Heart left ventricle (tissue), 16 donors: ENCODE data around the gene HMHB1. TPM values are rescaled to one million over a fixed set of nuclear protein-coding genes. Genes with fewer than 3 reads are reported as not detected.
"Not testable (repeated sequence)": the region's sequence is repeated elsewhere in the genome, so short reads cannot be mapped to it uniquely, and the experiment has no call there.

Experiments used
- ATAC-seq, 4 donors: fragments of 200-7000 bp; cut with Tn5 transposase; one replicate each; pipeline ENCODE4 v1.9.1; 2020 to 2022; ENCODE audit warnings: moderate library complexity in 4 of 4, mild to moderate bottlenecking in 3 of 4, moderate number of reproducible peaks in 1 of 4
- DNase-seq, 5 donors: peaks; one replicate each; pipeline ENCODE4 v3.0.0-alpha.2; 2020
- H3K27ac ChIP-seq, 12 donors: fragments of 200-600 bp; sonication (generic) in 4 of 12; one replicate each; pipeline versions ENCODE4 v1.5.0 to v1.8.0; 2016 to 2022; ENCODE audit warnings: mild to moderate bottlenecking in 2 of 12
- H3K27me3 ChIP-seq, 9 donors: fragments of 200-600 bp; sonication (generic) in 2 of 9; one replicate each; pipeline versions ENCODE4 v1.5.1 to v1.8.0; 2016 to 2022; ENCODE audit warnings: mild to moderate bottlenecking in 3 of 9
- H3K36me3 ChIP-seq, 9 donors: fragments of 200-600 bp; sonication (generic) in 2 of 9; one replicate each; pipeline versions ENCODE4 v1.5.0 to v1.8.0; 2018 to 2022; ENCODE audit warnings: mild to moderate bottlenecking in 2 of 9
- H3K4me1 ChIP-seq, 12 donors: fragments of 200-600 bp; sonication (generic) in 4 of 12; one replicate each; pipeline versions ENCODE4 v1.5.0 to v1.8.0; 2016 to 2022; ENCODE audit warnings: mild to moderate bottlenecking in 3 of 12
- H3K4me3 ChIP-seq, 12 donors: fragments of 200-600 bp; sonication (generic) in 4 of 12; one replicate each; pipeline versions ENCODE4 v1.5.0 to v1.8.0; 2017 to 2022; ENCODE audit warnings: mild to moderate bottlenecking in 9 of 12, moderate library complexity in 4 of 12
- H3K9me3 ChIP-seq, 12 donors: fragments of 200-600 bp; sonication (generic) in 4 of 12; one replicate each; pipeline versions ENCODE4 v1.5.0 to v1.8.0; 2016 to 2022; ENCODE audit warnings: mild to moderate bottlenecking in 1 of 12
- CTCF ChIP-seq, 12 donors: fragments of 200-600 bp; sonication (generic) in 4 of 12; IDR thresholded peaks; one replicate each; pipeline versions ENCODE4 v1.5.0 to v1.8.0; 2018 to 2022; ENCODE audit warnings: antibody characterized with exemption in 12 of 12, mild to moderate bottlenecking in 5 of 12
- POLR2A ChIP-seq, 2 donors: fragments of 450-650 bp; IDR thresholded peaks; one replicate each; pipeline ENCODE4 v1.6.1; 2017; ENCODE audit warnings: antibody characterized with exemption in 2 of 2, mild to moderate bottlenecking in 2 of 2, moderate library complexity in 2 of 2
- WGBS, 4 donors: extraction: QIAGEN DNeasy Blood & Tissue Kit in 2 of 4; methylation state at CpG; one replicate each; pipeline versions ENCODE4 v1.1.5 to v1.1.7; 2013 to 2018; 5-methylcytosine and 5-hydroxymethylcytosine counted together
- intact Hi-C, 10 donors: fragments of 100-400 bp; cut with DNase I; formaldehyde crosslinking; loops; one replicate each; pipeline versions ENCODE4 v1.11.1 to v1.14.2; 2022
- polyA plus RNA-seq, 2 donors: library from polyadenylated mRNA; stranded (reverse); fragments of 200-250 nt; gene quantifications; one replicate each; pipeline ENCODE4 v1.2.3, GENCODE V29; 2013
- total RNA-seq, 9 donors: library from RNA; depleted of rRNA in 2 of 9; stranded (reverse); fragments of >200 nt in 2 of 9; fragmentation: NEBNext Ultra II Directional in 3 of 9; extraction: Animal tissue kit (Norgen Biotek cat#: 25700) in 3 of 9; gene quantifications; one replicate each; pipeline versions ENCODE4 v1.1.0 to v1.2.4, GENCODE V29; 2016 to 2023
- donor health status: ischemic (EF 13 %, LVEDD 7.1; RV severe dilation, severe dysfunction).
- donor health status: healthy with polysubstance abuse.
- donor health status: DM: no; HTN: yes; CAD: no.
- donor health status: DM: no; HTN: no; CAD: no.
- donor health status: ischemic (EF 25% LVEDD 6.9; RV normal size, moderate dysfunction).
- donor health status: ischemic (EF 25% LVEDD 5.7; RV mildly dilated, moderate dysfunction).
- donor health status: healthy.
- donor health status: DM: yes; HTN: yes; CAD: no.
- donor health status: ischemic (EF 35%, LVEDD 5.7; RV mildly dilated, moderate dysfunction).
- donor health status: nonischemic (EF 11% LVEDD 7.7; RV severe dilation, severe dysfunction).
- donor health status: DM: yes; HTN: yes; CAD: no.
- donor health status: PGD.
- donor health status: ischemic (EF 29% LVEDD 5.4; RV normal size, mild dysfunction).
- donor health status: nonischemic (EF 23%, LVEDD 6.1; RV moderate dilation, normal function).

HMHB1 gene
- total and polyA plus RNA-seq, 11 donors: not detected

GRCh38 chr5:143807401-143807800 lies 4.6 kb upstream of the HMHB1 start:
- WGBS, 4 donors: 94 to 100% (median 96%) methylated on average over 1 of the region's 1 CpG
- Histone ChIP-seq H3K4me1 (peaks cover 0 to 23% (median 8%) of the 10 kb centered on the region in 12 donors), H3K27ac (no peak overlapping the region), H3K4me3 (no peak overlapping the region), H3K27me3 (no peaks in the 10 kb centered on the region), H3K36me3 (no peaks in the 10 kb centered on the region), H3K9me3 (no peaks in the 10 kb centered on the region)
- intact Hi-C loops: no loop called here
- TF ChIP-seq CTCF (IDR thresholded peaks at IDR 0.05) (no peak), POLR2A (IDR thresholded peaks at IDR 0.05) (no peak)
- no peak for DNase-seq
- ATAC-seq: no peak

GRCh38 chr5:143816370-143816769 lies 4.4 kb downstream of the HMHB1 start:
- H3K27me3 ChIP-seq, H3K36me3 ChIP-seq: not testable (repeated sequence)

DNA sequence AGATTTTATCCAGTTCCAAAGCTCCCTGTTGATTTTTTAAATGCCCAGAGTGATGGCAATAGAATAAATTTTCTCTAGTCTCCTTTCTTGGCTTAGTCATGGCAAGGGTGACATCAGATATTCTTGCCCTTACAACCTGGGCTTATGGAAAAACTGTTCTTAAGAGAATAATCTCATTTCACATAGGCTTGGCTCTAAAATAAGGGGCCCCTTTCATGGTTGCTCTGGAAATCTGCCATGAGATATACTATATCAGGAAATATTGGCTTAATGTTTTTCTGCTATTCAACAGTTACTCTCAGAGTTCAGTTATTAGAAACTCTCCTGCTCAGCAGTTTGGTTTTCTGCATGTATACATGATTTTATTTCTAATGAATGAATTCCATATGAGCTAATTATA lies 7.8 kb downstream of the HMHB1 start:
- Histone ChIP-seq H3K27me3 (no peaks in the 10 kb centered on the region), H3K9me3 (peaks cover 0 to 5% (median 0%) of the 10 kb centered on the region in 12 donors), H3K27ac (no peak overlapping the region), H3K4me1 (peaks cover 0 to 5% (median 0%) of the 10 kb centered on the region in 12 donors), H3K4me3 (no peak overlapping the region), H3K36me3 (no peaks in the 10 kb centered on the region)
- TF ChIP-seq POLR2A (IDR thresholded peaks at IDR 0.05) (no peak), CTCF (IDR thresholded peaks at IDR 0.05) (no peak)
- intact Hi-C loops: loop anchor here in 9 of 10 donors (5.0 to 10.0 kb wide), 9 partner anchors 115 to 1105 kb away; no protein-coding TSS in a partner anchor
- ATAC-seq (no peak), DNase-seq (no peak)

More at GRCh38 chr5:143816370-143816769, 4.4 kb downstream of the HMHB1 start:
- DNase-seq, intact Hi-C loops, H3K4me3 ChIP-seq, H3K9me3 ChIP-seq, H3K27ac ChIP-seq, H3K4me1 ChIP-seq, ATAC-seq: not testable (repeated sequence)
- WGBS, 4 donors: 96 to 98% (median 97%) methylated on average over 4 of the region's 4 CpGs

DNA sequence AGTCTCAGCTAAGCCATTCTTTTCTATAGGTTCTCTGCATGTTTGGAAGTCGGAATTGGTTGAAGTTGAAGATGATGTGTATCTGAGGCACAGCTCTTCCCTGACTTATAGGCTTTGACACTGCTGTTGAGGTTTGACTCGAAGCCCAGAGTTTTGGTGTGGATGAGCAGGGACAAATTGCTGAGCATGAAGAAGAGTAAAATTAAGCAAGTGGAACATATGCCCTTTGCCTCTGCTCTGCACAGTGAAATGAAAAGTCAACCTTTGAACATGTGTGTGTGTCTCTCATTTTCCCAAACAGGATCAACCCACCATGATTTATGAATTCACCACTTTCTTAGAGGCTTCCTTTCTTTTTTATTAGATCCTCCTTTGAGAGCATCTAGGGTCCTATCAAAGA lies 8.5 kb downstream of the HMHB1 start:
- H3K36me3 ChIP-seq: no peaks in the 10 kb centered on the region
- peaks cover 0 to 5% (median 0%) of the 10 kb centered on the region in 12 donors for H3K9me3 ChIP-seq
- H3K4me1 ChIP-seq: peaks cover 0 to 9% (median 3%) of the 10 kb centered on the region in 12 donors
- 78 to 97% (median 91%) methylated on average over 2 of the region's 2 CpGs for WGBS, 4 donors
- intact Hi-C loops: loop anchor here in 9 of 10 donors (5.0 to 10.0 kb wide), 9 partner anchors 116 to 1106 kb away; no protein-coding TSS in a partner anchor
- no peak for ATAC-seq
- DNase-seq: no peak
- H3K27ac ChIP-seq: no peak overlapping the region
- H3K27me3 ChIP-seq: no peaks in the 10 kb centered on the region
- no peak overlapping the region for H3K4me3 ChIP-seq
- TF ChIP-seq POLR2A (IDR thresholded peaks at IDR 0.05) (no peak), CTCF (IDR thresholded peaks at IDR 0.05) (no peak)
